ENCODE results near the gene KRT17. TPM values are rescaled to one million over a fixed set of nuclear protein-coding genes. Genes with fewer than 3 reads are reported as not detected.

KRT17 gene
- total and polyA plus RNA-seq, 2 experiments from 2014 or later = 59.5 to 118 TPM

DNA sequence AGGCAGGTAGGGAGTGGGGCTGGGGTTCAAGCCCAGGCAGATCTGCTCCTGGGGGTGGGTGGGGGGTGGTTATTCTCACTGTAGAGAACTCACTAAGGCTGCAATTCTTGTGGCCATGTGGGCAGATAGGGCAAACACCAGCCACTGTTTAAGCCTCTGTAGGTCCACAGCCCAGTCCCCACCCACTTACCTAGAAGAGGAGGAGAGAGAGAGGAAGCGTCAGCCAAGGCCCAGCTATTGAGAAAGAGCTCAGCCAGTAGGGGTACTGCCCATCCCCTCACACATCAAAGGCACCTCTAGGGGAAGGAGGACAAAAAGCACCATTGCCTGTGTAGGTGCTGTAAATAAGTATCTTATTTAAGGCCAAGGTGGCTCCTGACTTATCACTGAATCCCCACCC is 24.7 kb downstream of the KRT17 start:
- TF ChIP-seq, protein P1, sequence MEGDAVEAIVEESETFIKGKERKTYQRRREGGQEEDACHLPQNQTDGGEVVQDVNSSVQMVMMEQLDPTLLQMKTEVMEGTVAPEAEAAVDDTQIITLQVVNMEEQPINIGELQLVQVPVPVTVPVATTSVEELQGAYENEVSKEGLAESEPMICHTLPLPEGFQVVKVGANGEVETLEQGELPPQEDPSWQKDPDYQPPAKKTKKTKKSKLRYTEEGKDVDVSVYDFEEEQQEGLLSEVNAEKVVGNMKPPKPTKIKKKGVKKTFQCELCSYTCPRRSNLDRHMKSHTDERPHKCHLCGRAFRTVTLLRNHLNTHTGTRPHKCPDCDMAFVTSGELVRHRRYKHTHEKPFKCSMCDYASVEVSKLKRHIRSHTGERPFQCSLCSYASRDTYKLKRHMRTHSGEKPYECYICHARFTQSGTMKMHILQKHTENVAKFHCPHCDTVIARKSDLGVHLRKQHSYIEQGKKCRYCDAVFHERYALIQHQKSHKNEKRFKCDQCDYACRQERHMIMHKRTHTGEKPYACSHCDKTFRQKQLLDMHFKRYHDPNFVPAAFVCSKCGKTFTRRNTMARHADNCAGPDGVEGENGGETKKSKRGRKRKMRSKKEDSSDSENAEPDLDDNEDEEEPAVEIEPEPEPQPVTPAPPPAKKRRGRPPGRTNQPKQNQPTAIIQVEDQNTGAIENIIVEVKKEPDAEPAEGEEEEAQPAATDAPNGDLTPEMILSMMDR (IDR thresholded peaks at IDR 0.05; ENCODE audit: poor library complexity) = no peak
- TF ChIP-seq EZH2phosphoT487 (IDR thresholded peaks at IDR 0.05; ENCODE audit: low read depth, severe bottlenecking, unreplicated experiment) (no peak), EZH2 (IDR thresholded peaks at IDR 0.05; ENCODE audit: borderline replicate concordance) (no peak)

GRCh38 chr17:41595585-41595984 is 28.8 kb downstream of the KRT17 start:
- 86% methylated on average over 8 of the region's 8 CpGs for WGBS (ENCODE audit: low lambda C conversion rate, missing lambda C conversion rate)
- no peaks in the 10 kb centered on the region for H3K9me3 ChIP-seq (ENCODE audit: low read depth)
- DNase-seq (ENCODE audit: low spot score) = no peak
- no peaks in the 10 kb centered on the region for H3K36me3 ChIP-seq (replicated peaks; ENCODE audit: insufficient read depth, low read depth)
- no peak overlapping the region for H3K4me2 ChIP-seq
- no peaks in the 10 kb centered on the region for H3K9me2 ChIP-seq (replicated peaks; ENCODE audit: insufficient read depth)
- H3K27me3 ChIP-seq = no peaks in the 10 kb centered on the region
- TF ChIP-seq EZH2phosphoT487 (IDR thresholded peaks at IDR 0.05; ENCODE audit: low read depth, severe bottlenecking, unreplicated experiment) = no peak
- no peak for TF ChIP-seq EZH2 (IDR thresholded peaks at IDR 0.05; ENCODE audit: borderline replicate concordance)
- TF ChIP-seq, protein P1 (IDR thresholded peaks at IDR 0.05; ENCODE audit: poor library complexity) = no peak
- no peak overlapping the region for H2AFZ ChIP-seq
- no peak overlapping the region for H3K27ac ChIP-seq
- no peaks in the 10 kb centered on the region for H3K4me1 ChIP-seq (ENCODE audit: insufficient read depth)
- H3K4me3 ChIP-seq = no peak overlapping the region
- no peaks in the 10 kb centered on the region for H4K20me1 ChIP-seq (ENCODE audit: insufficient read depth, poor library complexity, severe bottlenecking)
- H3K79me2 ChIP-seq = no peaks in the 10 kb centered on the region

More for the DNA sequence above, 24.7 kb downstream of the KRT17 start:
- no peak overlapping the region for H3K4me3 ChIP-seq
- no peak overlapping the region for H3K27ac ChIP-seq
- peaks cover 10% of the 10 kb centered on the region for H3K4me1 ChIP-seq (ENCODE audit: insufficient read depth)
- H3K79me2 ChIP-seq = no peaks in the 10 kb centered on the region
- H3K36me3 ChIP-seq (replicated peaks; ENCODE audit: insufficient read depth, low read depth) = no peaks in the 10 kb centered on the region
- no peak for DNase-seq (ENCODE audit: low spot score)
- WGBS (ENCODE audit: low lambda C conversion rate, missing lambda C conversion rate) = 73% methylated on average over 1 of the region's 1 CpG
- H3K9me2 ChIP-seq (replicated peaks; ENCODE audit: insufficient read depth) = no peaks in the 10 kb centered on the region
- no peaks in the 10 kb centered on the region for H4K20me1 ChIP-seq (ENCODE audit: insufficient read depth, poor library complexity, severe bottlenecking)
- H3K27me3 ChIP-seq = no peaks in the 10 kb centered on the region
- H2AFZ ChIP-seq = no peak overlapping the region
- no peak overlapping the region for H3K4me2 ChIP-seq
- no peaks in the 10 kb centered on the region for H3K9me3 ChIP-seq (ENCODE audit: low read depth)

DNA sequence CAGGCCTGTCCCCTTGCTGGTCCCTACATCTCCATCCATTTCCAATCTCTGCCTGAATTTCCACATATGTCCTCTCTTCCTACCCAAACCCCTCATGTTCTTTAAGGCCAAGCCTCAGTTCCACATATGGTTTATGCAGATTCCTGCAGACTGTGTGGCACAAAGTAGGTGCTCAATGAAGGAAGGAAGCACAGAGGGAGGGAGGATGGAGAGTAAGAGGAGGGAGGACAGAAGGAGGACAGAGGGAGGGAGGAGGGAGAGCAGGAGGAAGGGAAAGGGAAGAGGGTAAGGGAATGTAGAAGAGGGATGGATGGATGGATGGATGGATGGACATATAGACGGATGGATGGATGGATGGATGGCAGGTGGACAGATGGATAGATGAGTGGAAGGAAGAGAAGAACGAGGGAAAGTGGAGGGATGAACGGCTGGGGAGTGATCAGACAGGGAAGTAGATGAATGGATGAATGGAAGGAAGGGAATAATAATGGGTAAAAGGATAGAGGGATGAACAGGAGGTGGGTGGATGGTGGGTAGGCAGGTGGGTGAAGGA is 29.9 kb downstream of the KRT17 start:
- no peak for DNase-seq (ENCODE audit: low spot score)

More for the DNA sequence above, 29.9 kb downstream of the KRT17 start:
- H3K9me2 ChIP-seq (replicated peaks; ENCODE audit: insufficient read depth) = no peaks in the 10 kb centered on the region
- TF ChIP-seq EZH2 (IDR thresholded peaks at IDR 0.05; ENCODE audit: borderline replicate concordance) = no peak
- TF ChIP-seq, protein P1 (IDR thresholded peaks at IDR 0.05; ENCODE audit: poor library complexity) = no peak
- TF ChIP-seq EZH2phosphoT487 (IDR thresholded peaks at IDR 0.05; ENCODE audit: low read depth, severe bottlenecking, unreplicated experiment) = no peak
- H4K20me1 ChIP-seq (ENCODE audit: insufficient read depth, poor library complexity, severe bottlenecking) = no peaks in the 10 kb centered on the region
- H3K36me3 ChIP-seq (replicated peaks; ENCODE audit: insufficient read depth, low read depth) = no peaks in the 10 kb centered on the region
- H3K4me3 ChIP-seq = no peak overlapping the region
- H3K27ac ChIP-seq = no peak overlapping the region
- H3K27me3 ChIP-seq = no peaks in the 10 kb centered on the region
- no peak overlapping the region for H2AFZ ChIP-seq
- H3K4me2 ChIP-seq = no peak overlapping the region
- H3K9me3 ChIP-seq (ENCODE audit: low read depth) = no peaks in the 10 kb centered on the region
- WGBS (ENCODE audit: low lambda C conversion rate, missing lambda C conversion rate) = 80% methylated on average over 3 of the region's 3 CpGs
- no peaks in the 10 kb centered on the region for H3K79me2 ChIP-seq
- no peaks in the 10 kb centered on the region for H3K4me1 ChIP-seq (ENCODE audit: insufficient read depth)

Data from hepatocyte (in vitro differentiated cells).